T-helper 2 cell treated with Interferon-gamma antibody and Interleukin-4, amounts not matched to agents 100 ng/mL and 5 ng/mL, for 36 hours (primary cell): Measurements from ENCODE around the gene ISOC2. TPM values are rescaled to one million over a fixed set of nuclear protein-coding genes. Genes with fewer than 3 reads are reported as not detected.
"Not testable (repeated sequence)": the region's sequence is repeated elsewhere in the genome, so short reads cannot be mapped to it uniquely, and the experiment has no call there.

Experiments
- intact Hi-C: fragments of 100-400 bp; cut with micrococcal nuclease; formaldehyde crosslinking; loops from one replicate; pipeline ENCODE4 v1.15.1; 2023
- total RNA-seq: library from RNA; stranded (reverse); gene quantifications from 2 replicates; pipeline ENCODE4 v1.2.3, GENCODE V29; 2022

The ISOC2 gene
- 23.2 and 25.3 TPM in 2 replicates for total RNA-seq

DNA sequence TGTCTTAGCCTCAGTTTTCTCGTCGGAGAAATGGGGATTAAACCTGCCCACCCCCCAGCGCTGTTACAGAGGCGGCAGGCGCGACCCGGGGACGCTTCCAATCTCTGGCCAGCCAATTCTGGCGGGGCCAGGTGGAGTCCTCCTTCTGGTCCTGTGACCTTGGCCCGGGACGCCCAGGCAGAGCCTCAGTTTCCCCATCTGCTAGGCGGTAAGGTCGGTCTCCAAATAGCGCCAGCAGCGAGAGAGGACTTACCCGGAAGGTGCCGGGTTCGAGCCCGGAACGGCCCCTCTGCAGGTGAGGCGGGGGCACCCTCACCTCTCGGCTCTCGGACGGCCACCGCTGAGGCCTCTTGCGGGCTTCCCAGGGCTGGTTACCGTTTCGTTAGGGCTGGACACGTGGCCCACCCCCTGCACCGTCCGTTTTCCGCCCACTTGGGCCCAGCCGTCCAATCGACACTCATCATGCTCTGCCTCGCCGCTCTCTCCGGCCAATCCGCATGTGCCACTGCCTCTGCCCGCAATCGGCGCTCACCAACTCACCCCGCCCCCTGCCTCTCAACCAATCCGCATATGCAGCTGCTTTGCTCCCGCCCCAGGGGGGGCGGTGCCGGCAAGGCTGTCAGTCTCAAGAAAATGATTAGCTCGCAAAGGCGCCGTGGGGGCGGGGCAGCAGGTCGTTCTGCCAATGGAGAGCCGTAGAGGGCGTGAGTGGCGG lies at the start of gene ISOC2:
TSS of gene ISOC2 (minus strand) at position 384 of the 715 bp plus-strand sequence. CDS start 5,156 bp downstream, outside the sequence.
- intact Hi-C loops: loop anchor here (1.0 to 5.0 kb wide), 3 partner anchors 15 to 163 kb away; partner anchors contain the start of genes RPL28, ZNF628 and ZNF784

DNA sequence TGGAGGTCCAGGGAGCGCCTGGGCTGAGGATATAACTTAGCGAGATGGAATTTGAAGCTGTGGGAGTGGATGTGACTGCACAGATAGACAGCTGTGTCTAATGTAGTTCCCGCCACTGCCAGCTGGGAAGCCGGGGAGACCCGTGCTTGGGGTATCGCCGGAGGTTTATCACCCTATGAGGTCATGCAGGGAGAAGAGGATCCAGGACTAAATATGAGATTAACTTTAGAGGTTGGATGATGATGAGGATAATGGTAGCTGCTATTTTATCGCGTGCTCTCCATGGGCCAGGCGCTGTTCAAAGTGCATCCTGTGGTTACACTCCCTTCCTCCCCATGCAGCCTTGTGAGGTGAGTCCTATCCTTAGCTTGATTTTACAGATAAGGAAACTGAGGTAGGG lies 46.7 kb upstream of the ISOC2 start:
- intact Hi-C loops: no loop called here

DNA sequence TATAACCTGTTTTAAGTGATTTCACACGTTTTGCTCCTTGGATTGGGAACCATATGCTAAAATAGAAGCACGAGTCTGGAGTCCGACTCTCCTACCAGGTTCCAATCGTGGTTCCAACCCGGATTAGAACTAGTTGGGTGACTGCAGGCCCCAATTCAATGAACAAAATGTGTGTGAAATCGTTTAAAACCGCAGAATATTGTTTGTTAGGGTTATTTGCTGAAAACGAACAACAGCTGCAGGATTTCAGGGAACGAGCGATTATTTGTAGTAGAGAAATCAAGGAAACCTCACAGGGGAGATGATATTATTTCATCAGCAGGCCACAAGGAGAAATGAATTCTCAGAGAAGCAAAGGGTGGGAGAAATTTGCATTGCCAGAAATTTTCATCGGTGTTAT lies 43.5 kb upstream of the ISOC2 start:
- intact Hi-C loops: loop anchor here (1.0 to 5.0 kb wide), 2 partner anchors 37 to 213 kb away; no protein-coding TSS in a partner anchor

GRCh38 chr19:55504252-55504603 lies 42.8 kb upstream of the ISOC2 start:
- intact Hi-C loops: loop anchor here (1.0 to 5.0 kb wide), 2 partner anchors 36 to 212 kb away; no protein-coding TSS in a partner anchor

DNA sequence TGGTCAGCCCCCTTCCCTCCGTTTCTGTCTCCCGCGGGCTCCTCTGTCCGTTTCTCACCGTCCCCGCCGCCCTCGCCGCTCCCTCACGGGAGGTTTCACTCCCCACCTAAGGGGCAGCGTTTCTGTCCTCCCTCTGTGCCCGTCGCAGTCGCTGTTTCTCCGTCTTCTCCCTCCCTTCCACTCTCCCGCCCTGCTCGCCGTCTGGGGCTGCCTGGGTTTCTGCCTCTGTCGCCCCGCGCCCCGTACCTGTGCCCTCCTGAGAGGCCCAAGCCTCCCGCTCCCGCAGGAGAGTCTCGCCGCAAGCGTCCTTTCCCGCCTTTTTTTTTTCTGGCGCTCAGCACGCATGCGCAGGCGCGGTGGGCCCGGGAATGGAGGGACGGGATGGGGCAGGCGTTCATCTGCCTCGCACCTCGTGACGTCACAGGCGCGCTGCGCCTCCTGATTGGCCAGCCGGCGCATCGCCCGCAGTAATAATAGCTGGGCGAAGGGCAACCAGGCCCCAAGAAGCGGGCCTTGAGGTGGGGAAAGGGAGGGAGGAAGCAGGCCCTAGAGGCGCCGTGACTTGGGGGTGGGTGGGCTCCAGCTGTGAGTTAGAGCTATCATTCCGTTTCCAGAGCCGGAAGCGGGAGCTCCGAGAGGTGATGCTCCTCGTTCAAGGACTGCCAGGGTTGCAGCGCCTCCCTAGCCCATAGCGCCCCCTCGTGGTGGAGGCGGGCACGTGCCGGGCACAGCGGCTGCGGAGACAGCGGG lies 42.2 kb upstream of the ISOC2 start:
- intact Hi-C loops: loop anchor here (1.0 to 5.0 kb wide), 3 partner anchors 27 to 211 kb away; partner anchors contain the start of gene ZNF628

- intact Hi-C loops: loop anchor here (1.0 to 5.0 kb wide), 2 partner anchors 27 to 211 kb away; partner anchors contain the start of gene ZNF628
These were observed 41.7 kb upstream of the ISOC2 start for GRCh38 chr19:55503157-55503501.

DNA sequence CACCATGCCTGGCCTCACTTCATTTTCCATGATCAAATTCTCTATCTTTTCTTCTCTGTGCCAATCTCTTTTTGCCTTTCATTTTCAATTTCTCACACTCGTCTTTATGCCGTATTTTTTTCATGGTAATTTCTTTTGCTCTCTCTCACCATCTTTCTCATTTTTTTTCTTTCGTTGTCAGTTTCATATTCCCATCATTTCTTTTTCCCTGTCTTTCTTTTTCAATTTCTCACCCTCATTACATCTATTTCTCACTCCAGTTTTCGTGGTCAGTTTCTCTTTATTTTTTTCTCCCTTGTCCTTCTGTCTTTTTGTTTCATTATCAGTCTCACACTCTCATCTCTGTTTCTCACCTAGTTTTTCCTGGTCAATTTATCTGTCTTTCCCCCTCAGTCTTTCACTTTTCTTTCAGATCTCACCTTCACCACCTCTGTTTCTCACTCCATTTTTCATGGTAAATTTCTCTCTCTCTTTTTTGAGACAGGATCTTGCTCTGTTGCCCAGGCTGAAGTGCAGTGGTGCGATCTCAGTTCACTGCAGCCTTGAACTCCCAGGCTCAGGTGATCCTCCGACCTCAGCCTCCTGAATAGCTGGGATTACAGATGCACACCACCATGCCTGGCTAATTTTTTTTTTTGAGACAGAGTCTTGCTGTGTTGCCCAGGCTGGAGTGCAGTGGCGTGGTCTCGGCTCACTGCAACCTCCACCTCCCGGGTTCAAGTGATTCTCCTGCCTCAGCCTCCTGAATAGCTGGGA lies 40.9 kb upstream of the ISOC2 start:
- intact Hi-C loops: loop anchor here (5.0 kb wide), 1 partner anchor 210 kb away; no protein-coding TSS in a partner anchor

GRCh38 chr19:55500368-55500952 lies 39.0 kb upstream of the ISOC2 start:
- intact Hi-C loops: loop anchor here (5.0 kb wide), 1 partner anchor 208 kb away; no protein-coding TSS in a partner anchor

GRCh38 chr19:55498246-55498840 lies 36.9 kb upstream of the ISOC2 start:
- intact Hi-C loops: no loop called here

DNA sequence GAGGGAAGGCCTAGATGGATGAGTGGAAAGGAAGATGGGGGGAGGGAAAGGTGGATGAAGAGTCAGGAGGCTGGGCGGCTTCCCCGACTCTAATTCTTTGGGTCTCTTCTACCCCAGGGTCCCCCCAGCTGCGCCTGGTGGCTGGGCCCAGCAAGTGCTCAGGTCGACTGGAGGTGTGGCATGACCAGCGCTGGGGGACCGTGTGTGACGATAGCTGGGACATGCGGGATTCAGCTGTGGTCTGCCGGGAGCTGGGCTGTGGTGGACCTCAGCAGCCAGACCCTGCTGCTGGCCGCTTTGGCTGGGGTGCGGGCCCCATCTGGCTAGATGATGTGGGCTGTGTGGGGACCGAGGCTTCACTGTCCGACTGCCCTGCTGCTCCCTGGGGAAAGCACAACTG lies 36.3 kb upstream of the ISOC2 start:
- intact Hi-C loops: no loop called here

- intact Hi-C loops: not testable (repeated sequence)
These were observed 35.4 kb upstream of the ISOC2 start for GRCh38 chr19:55496820-55497219.

- intact Hi-C loops: no loop called here
These were observed 34.4 kb upstream of the ISOC2 start for GRCh38 chr19:55495646-55496349.

GRCh38 chr19:55494172-55494761 lies 32.8 kb upstream of the ISOC2 start:
- intact Hi-C loops: no loop called here

DNA sequence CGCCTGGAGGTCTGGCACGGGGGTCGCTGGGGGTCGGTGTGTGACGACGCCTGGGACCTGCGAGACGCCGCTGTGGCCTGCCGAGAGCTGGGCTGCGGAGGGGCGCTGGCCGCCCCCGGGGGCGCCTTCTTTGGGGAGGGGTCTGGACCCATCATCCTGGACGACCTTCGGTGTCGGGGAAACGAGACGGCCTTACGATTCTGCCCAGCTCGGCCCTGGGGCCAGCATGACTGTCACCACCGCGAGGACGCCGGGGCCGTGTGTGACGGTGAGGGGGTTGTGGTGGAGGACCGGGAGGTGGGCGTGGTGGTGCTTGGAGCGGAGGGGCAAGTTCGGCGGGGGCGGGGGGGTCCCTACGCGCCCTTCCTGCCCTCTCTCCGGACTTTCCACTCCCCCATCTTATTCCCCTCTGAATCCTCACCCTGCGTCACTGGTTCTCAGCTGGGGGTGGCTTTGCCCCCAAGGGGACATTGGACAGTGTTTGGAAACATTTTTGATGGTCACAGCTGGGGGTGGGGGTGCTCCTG lies 32.3 kb upstream of the ISOC2 start:
- intact Hi-C loops: no loop called here

GRCh38 chr19:55493052-55493644 lies 31.7 kb upstream of the ISOC2 start:
- intact Hi-C loops: no loop called here

GRCh38 chr19:55492362-55492944 lies 31.0 kb upstream of the ISOC2 start:
- intact Hi-C loops: no loop called here

GRCh38 chr19:55491546-55492360 lies 30.3 kb upstream of the ISOC2 start:
- intact Hi-C loops: no loop called here
